ENCODE results near the gene TERT.

TERT gene

DNA sequence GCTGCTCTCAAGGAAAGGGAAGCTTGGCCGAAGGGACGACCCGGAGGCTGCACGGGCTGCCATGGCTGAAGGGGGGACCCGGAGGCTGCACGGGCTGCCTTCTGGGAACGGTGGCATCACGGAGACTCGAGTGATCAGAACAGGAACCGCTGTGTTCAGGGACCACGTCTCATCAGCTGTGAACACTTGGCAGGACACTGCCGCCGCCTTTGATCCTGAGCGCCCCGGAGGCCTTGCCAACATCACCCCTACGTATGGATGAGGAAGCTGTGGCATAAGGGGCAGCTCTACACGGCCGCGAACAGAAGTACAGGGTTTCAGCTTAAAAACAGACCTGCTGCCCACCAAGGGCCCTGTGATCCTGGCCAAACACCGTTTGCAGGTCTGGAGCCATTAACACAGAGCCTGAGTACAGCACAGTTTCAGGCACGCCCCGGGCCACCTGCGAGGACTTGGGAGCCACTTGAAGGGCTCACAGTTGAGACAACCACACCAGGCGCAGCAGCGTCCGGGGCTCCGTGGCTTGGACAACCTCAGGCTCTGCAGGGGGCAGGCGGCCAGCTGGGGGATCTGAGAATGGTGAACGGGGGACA is 23.9 kb upstream of the TERT start:
- DNase-seq (ENCODE audit: low read depth) = no peak

DNA sequence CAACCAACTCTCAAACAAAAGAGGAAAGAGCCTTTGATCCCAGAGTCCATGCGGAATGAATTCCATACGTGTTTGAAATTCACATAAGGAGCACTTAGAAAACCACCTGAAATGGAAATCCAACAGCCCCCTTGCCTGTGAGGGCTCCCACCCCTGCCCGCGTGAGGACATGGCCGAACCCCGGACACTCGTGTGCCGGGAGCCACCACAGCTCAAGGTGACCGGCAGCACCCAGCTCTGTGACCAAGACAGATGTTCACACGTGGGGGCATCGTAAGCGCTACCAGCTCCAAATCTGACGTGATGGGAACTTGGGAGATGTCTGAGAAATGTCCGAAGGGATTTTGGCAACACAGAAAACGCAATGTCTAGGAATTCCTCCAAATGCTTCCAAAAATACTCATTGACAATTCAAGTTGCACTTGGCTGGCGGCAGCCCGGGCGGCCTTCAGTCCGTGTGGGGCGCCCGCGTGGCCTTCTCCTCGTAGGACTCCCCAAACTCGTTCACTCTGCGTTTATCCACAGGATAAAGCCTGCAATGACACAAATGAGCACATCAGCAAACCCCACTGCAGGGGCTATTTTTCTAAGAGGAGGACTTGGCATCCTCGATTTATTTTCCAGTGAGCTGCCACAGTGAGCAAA is 23.2 kb upstream of the TERT start:
- DNase-seq (ENCODE audit: low read depth) = no peak

GRCh38 chr5:1316588-1317340 is 21.9 kb upstream of the TERT start:
- no peak for DNase-seq (ENCODE audit: low read depth)

DNA sequence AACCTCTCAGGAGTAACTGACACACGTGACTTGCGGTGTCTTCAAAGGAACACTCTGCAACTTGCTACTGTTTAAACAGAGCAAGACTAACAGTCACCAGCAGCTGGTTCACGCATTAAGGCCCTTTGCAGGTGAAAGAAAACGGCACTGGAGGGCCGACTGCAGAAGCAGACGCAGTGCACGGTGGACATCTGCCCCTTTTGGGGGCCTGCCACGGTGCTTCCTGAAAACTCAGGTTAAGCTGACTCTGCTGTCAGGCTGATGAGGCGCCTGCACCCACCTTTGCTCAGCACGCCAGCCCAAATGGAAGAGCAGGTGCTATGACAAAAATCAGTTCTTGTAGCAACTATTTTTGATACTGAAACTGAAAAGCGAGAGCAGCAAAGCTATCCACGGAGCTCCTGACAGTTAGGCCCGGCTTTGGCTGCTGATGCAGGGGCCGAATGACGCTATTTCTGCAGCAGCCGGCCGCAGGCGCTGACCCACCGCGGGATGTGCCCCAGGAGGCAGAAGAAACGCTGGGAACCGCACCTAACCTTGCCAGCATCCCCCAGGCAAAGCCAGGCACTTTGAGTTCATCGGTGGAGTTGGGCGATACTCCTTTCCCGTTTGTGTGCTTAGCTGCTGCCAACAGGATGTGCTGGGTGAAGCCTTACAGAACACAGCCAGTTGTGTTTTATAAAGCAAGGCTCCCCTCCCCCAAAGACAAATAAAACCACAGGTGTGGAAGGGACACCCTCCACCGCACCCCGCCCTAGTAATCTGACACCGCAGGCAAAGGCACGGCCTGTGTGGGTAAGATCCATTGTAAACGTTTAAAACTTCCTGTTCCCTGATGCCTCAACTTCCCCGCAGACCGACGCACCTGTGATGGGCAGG is 21.1 kb upstream of the TERT start:
- no peak for DNase-seq (ENCODE audit: low read depth)

GRCh38 chr5:1315018-1315708 is 20.3 kb upstream of the TERT start:
- no peak for DNase-seq (ENCODE audit: low read depth)

- no peak for DNase-seq (ENCODE audit: low read depth)
Measured at GRCh38 chr5:1314564-1314982, 19.7 kb upstream of the TERT start.

GRCh38 chr5:1312993-1313833 is 18.3 kb upstream of the TERT start:
- no peak for DNase-seq (ENCODE audit: low read depth)

DNA sequence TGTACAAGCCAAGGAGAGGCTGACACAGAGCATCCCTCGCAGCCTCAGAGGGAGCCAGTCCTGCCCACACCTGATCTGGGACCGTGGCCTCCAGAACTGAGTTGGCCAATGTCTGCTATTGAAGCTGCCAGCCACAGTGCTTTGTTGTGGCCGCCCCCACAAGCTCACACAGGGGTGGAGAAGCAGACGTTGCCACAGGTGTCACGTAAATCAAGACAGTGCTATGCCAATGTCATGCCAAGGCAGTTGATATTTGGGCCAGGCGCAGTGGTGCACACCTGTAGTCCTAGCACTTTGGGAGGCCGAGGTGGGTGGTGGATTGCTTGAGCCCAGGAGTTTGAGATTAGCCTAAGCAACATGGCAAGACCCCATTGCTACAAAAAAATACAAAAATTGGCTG is 17.3 kb upstream of the TERT start:
- DNase-seq (ENCODE audit: low read depth) = no peak

- DNase-seq (ENCODE audit: low read depth) = no peak
Measured at GRCh38 chr5:1311439-1312055, 16.7 kb upstream of the TERT start.

DNA sequence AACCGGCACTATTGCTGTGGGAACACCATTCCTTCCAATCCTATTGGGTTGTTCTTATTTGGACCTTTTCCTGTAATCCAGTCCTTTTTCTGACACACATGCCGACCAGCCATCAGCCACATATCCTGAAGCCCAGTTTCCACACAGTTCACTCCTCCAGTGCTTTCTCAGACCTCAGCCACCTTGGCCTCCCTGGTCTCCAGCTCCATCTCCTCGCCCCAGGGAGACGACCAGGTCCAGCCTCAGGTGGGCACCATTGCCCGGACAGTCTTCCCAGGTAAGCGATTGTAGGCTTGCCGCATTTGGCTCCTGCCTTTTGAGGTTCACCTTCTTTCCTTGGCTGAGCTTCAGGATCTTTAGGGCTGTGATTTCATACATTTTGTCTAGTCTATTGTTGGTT is 15.2 kb upstream of the TERT start:
- DNase-seq (ENCODE audit: low read depth) = no peak

DNA sequence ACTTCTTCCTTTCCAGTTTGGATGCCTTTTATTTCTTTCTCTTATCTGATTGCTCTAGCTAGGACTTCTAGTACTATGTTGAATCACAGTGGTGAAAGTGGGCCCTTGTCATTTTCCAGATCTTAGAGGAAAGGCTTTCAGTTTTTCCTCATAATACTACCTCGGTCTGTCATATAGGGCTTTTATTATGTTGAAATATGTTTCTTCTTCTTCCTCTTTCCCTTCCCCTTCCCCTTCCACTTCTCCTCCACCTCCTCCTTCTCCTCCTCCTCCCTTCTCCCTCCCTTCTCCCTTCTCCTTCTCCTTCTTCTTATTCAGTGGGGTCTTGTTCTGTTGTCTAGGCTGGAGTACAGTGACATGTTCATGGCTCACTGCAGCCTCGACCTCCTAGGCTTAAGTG is 9.2 kb upstream of the TERT start:
- DNase-seq (ENCODE audit: low read depth) = no peak

DNA sequence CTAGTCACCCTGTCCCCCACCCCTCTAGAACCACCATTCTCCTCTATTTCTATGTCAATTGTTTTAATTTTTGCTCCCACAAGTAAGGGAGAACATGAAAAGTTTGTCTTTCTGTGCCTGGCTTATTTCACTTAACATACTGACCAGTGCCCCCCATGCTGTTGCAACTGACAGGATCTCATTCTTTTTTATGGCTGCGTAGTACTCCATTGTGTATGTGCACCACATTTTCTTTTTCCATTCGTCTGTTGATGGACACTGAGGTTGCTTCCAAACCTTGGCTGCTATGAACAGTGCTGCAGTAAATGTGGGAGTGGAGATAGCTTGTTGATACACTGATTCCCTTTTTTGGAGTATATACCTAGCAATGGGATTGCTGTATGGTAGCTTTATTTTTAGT is 7.4 kb upstream of the TERT start:
- DNase-seq (ENCODE audit: low read depth) = no peak

DNA sequence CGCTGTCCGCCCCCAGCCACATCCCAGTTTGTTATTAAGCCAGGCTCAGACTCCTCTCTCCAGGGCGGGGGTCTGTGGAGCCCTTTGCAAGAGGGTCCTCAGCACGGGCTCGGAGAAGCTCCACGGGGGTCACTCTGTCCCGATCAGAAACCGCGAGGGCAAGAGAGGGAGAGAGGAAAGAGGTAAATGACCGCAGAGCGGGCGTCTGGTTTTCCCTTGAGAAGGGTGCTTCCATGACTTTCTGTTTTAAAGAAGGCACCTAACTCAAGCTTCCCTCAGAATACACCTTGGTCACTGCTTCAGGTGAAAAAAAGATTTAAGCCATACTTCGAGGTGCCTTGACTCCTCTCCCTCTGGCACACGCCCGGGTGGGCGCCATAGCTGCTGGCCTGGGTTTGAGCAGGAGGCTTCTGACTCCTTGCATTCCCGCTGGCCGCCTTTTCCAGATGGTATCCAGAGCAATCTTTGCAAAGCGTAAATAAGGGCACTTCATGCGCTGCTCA is 5.8 kb upstream of the TERT start:
- no peak for DNase-seq (ENCODE audit: low read depth)

DNA sequence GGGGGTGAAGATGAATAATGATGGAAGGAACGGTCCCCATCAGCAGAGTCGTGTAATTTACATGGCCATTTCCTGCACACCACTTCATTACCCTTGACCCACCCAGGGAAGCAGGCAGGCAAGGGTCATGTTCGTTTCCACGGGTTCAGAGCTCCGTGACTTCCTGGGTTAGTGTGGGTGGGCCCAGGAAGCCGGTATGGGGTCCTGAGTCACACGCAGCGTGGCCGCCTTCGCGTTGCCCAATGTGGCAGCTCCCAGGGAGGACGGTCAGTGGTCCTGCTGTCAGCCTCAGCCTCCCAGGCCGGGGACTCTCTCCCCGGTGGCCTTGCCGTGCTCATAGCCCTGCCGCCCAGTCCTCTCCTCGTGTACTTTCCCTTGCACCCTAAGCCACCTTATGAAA is 5.1 kb upstream of the TERT start:
- no peak for DNase-seq (ENCODE audit: low read depth)

DNA sequence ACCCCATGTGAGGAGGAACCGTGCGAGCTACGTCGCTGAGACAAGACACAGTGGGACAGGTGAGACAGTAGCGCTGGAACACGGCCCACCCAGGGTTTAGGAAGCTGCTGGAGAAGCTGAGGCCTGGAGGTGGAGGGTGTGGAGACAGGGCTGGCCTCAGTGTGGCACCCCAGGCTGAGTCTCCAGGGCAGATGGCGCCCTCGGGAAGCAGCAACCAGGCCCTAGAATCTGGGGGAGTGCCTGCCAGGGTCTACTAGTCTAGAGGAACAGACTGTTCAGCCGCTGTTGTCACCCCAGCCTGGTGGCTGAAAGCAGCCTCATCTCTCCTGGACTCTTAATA is 4.6 kb upstream of the TERT start:
- DNase-seq (ENCODE audit: low read depth) = no peak

- no peak for DNase-seq (ENCODE audit: low read depth)
Measured at GRCh38 chr5:1298723-1299510, 4.0 kb upstream of the TERT start.

DNA sequence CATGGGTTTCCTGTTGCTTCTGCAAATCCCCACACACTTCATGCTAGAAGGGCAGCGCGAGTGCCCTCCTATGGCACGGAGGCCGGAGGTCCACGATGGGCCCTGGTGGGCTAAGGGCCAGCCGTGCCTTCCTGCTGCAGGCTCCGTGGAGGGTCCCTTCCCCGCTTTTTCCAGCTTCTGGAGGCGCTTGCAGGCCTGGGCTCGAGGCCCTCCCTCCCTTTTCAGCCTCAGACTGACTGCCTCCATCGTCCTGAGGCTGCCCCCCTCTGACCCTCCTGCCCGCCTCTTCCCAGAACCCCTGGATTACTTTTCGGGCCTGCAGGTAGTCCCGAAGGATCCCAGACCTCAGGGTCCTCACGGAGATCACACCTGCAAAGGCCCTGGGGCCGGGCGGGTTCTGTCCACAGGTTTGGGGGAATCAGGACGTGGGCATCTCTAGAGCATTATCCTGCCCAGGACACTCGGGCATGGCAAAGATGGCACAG is 3.2 kb upstream of the TERT start:
- DNase-seq (ENCODE audit: low read depth) = no peak

GRCh38 chr5:1297243-1297642 is 2.4 kb upstream of the TERT start:
- no peak for DNase-seq (ENCODE audit: low read depth)

DNA sequence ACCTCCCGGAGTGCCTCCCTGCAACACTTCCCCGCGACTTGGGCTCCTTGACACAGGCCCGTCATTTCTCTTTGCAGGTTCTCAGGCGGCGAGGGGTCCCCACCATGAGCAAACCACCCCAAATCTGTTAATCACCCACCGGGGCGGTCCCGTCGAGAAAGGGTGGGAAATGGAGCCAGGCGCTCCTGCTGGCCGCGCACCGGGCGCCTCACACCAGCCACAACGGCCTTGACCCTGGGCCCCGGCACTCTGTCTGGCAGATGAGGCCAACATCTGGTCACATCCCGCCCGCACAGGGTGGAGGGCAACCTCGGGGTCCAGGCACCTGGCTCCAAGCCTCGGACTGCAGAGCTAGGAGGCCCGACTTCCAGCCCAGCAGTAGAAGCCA is 776 bp upstream of the TERT start:
- no peak for DNase-seq (ENCODE audit: low read depth)
